Measurements from ENCODE around the gene LHPP.
"Not testable (repeated sequence)": the region's sequence is repeated elsewhere in the genome, so short reads cannot be mapped to it uniquely, and the experiment has no call there.

The LHPP gene

GRCh38 chr10:124598196-124598595 lies 136.6 kb downstream of the LHPP start:
- no peak for DNase-seq

GRCh38 chr10:124598773-124599587 lies 137.4 kb downstream of the LHPP start:
- DNase-seq: no peak

GRCh38 chr10:124599588-124600050 lies 138.0 kb downstream of the LHPP start:
- DNase-seq: no peak

- no peak for DNase-seq
Observed at GRCh38 chr10:124600051-124600880, 138.6 kb downstream of the LHPP start.

GRCh38 chr10:124601016-124601415 lies 139.4 kb downstream of the LHPP start:
- DNase-seq: no peak

- no peak for DNase-seq
Observed at GRCh38 chr10:124601431-124602120, 140.0 kb downstream of the LHPP start.

GRCh38 chr10:124602121-124602561 lies 140.5 kb downstream of the LHPP start:
- DNase-seq: no peak

GRCh38 chr10:124602646-124603365 lies 141.2 kb downstream of the LHPP start:
- DNase-seq: no peak

GRCh38 chr10:124603376-124604213 lies 142.0 kb downstream of the LHPP start:
- DNase-seq: no peak

GRCh38 chr10:124604214-124605000 lies 142.8 kb downstream of the LHPP start:
- no peak for DNase-seq

GRCh38 chr10:124605001-124605370 lies 143.4 kb downstream of the LHPP start:
- no peak for DNase-seq

GRCh38 chr10:124605481-124605855 lies 143.8 kb downstream of the LHPP start:
- no peak for DNase-seq

- DNase-seq: no peak
Observed at GRCh38 chr10:124605856-124606812, 144.5 kb downstream of the LHPP start.

GRCh38 chr10:124606822-124607221 lies 145.2 kb downstream of the LHPP start:
- DNase-seq: no peak

GRCh38 chr10:124607693-124608092 lies 146.1 kb downstream of the LHPP start:
- DNase-seq: no peak

- no peak for DNase-seq
Observed at GRCh38 chr10:124608093-124608721, 146.6 kb downstream of the LHPP start.

GRCh38 chr10:124609698-124610097 lies 148.1 kb downstream of the LHPP start:
- no peak for DNase-seq

- not testable (repeated sequence) for DNase-seq
Observed at GRCh38 chr10:124610186-124610585, 148.6 kb downstream of the LHPP start.

- DNase-seq: not testable (repeated sequence)
Observed at GRCh38 chr10:124610851-124611250, 149.2 kb downstream of the LHPP start.
